Mammary epithelial cell (primary cell): ENCODE results near the gene RHOB.

Experiments used
- CTCF ChIP-seq, 2 donors: IDR thresholded peaks in 1 of 2; conservative IDR thresholded peaks in 1 of 2; 2 replicates each; pipeline ENCODE4 v1.5.1; 2011 to 2012; ENCODE audit warnings: inconsistent platforms in 2 of 2, low read length in 2 of 2, mild to moderate bottlenecking in 2 of 2, control low read depth in 1 of 2, low read depth in 1 of 2; ENCODE audit not compliant: insufficient read depth in 1 of 2; ENCODE audit errors: extremely low read depth in 1 of 2
- EZH2 ChIP-seq: IDR thresholded peaks from 2 replicates; pipeline ENCODE4 v1.6.1; 2012; ENCODE audit warnings: low read length, inconsistent platforms, borderline replicate concordance

- TF ChIP-seq CTCF (conservative IDR thresholded peaks at IDR 0.05 in 1 of 2, IDR thresholded peaks at IDR 0.05 in 1 of 2; ENCODE audit: extremely low read depth in 1 of 2, insufficient read depth in 1 of 2, low read depth in 1 of 2, low read length in 2 of 2): no peak
- no peak for TF ChIP-seq EZH2
Observed at GRCh38 chr2:20494241-20494640, 47.4 kb downstream of the RHOB start.
